DND-41 (cell line): ENCODE data around the gene CDCA7L.

Source experiments
- ATAC-seq: fragments of 200-7000 bp; cut with Tn5 transposase; 3 replicates; pipeline ENCODE4 v1.9.1; 2021; ENCODE audit warnings: low read depth; ENCODE audit not compliant: insufficient read depth
- DNase-seq: peaks from one replicate; pipeline ENCODE4 v3.0.0-alpha.2; 2020
- H2AFZ ChIP-seq: 2 replicates; pipeline ENCODE4 v1.6.0; 2012; ENCODE audit warnings: low read depth, low read length
- H3K27ac ChIP-seq: 2 replicates; pipeline ENCODE4 v1.5.1; 2012; ENCODE audit warnings: low read length, inconsistent platforms
- H3K27me3 ChIP-seq: fragments of 200-600 bp; sonication (generic); 2 replicates; pipeline ENCODE4 v1.6.0; 2012; ENCODE audit warnings: low read length, mild to moderate bottlenecking, inconsistent platforms; ENCODE audit not compliant: insufficient read depth, poor library complexity
- H3K36me3 ChIP-seq: 2 replicates; pipeline ENCODE4 v1.5.1; 2012; ENCODE audit warnings: low read length, inconsistent platforms; ENCODE audit not compliant: insufficient read depth
- H3K4me1 ChIP-seq: 2 replicates; pipeline ENCODE4 v1.5.1; 2012; ENCODE audit warnings: mild to moderate bottlenecking, low read length; ENCODE audit not compliant: insufficient read depth
- H3K4me2 ChIP-seq: 2 replicates; pipeline ENCODE4 v1.6.0; 2012; ENCODE audit warnings: mild to moderate bottlenecking, moderate library complexity, low read length, inconsistent platforms; ENCODE audit not compliant: insufficient read depth
- H3K4me3 ChIP-seq, 2 experiments: fragments of 200-600 bp in 1 of 2; shearing (Covaris generic) in 1 of 2; 2 replicates each; pipeline ENCODE4 v1.5.1; 2012 to 2016; ENCODE audit warnings: inconsistent platforms in 2 of 2, low read length in 2 of 2, mild to moderate bottlenecking in 2 of 2, low read depth in 1 of 2, moderate library complexity in 1 of 2
- H3K79me2 ChIP-seq: 2 replicates; pipeline ENCODE4 v1.6.0; 2012; ENCODE audit warnings: low read length, inconsistent platforms; ENCODE audit not compliant: insufficient read depth
- H3K9ac ChIP-seq: 2 replicates; pipeline ENCODE4 v1.6.0; 2012; ENCODE audit warnings: low read depth, mild to moderate bottlenecking, inconsistent platforms, low read length, moderate library complexity
- H3K9me3 ChIP-seq: 2 replicates; pipeline ENCODE4 v1.5.1; 2012; ENCODE audit warnings: low read length, moderate library complexity, mild to moderate bottlenecking, inconsistent platforms; ENCODE audit not compliant: insufficient read depth, severe bottlenecking
- H4K20me1 ChIP-seq: 2 replicates; pipeline ENCODE4 v1.6.0; 2012; ENCODE audit warnings: low read length; ENCODE audit not compliant: insufficient read depth
- CTCF ChIP-seq: IDR thresholded peaks from 2 replicates; pipeline ENCODE4 v1.5.1; 2012; ENCODE audit warnings: borderline replicate concordance, low read length, moderate library complexity, mild to moderate bottlenecking; ENCODE audit not compliant: poor library complexity, severe bottlenecking; ENCODE audit errors: extremely low read depth
- EZH2 ChIP-seq: IDR thresholded peaks from 3 replicates; pipeline ENCODE4 v1.6.1; 2012; ENCODE audit warnings: borderline replicate concordance, low read depth, mild to moderate bottlenecking, moderate library complexity, low read length, inconsistent platforms; ENCODE audit not compliant: severe bottlenecking

The CDCA7L gene

GRCh38 chr7:21972397-21972784, 26.7 kb upstream of the CDCA7L start:
- H3K9ac ChIP-seq: no peak overlapping the region
- no peak for DNase-seq
- no peak overlapping the region for H2AFZ ChIP-seq
- no peak for TF ChIP-seq CTCF
- TF ChIP-seq EZH2: no peak
- no peaks in the 10 kb centered on the region for H3K9me3 ChIP-seq
- no peaks in the 10 kb centered on the region for H4K20me1 ChIP-seq
- no peaks in the 10 kb centered on the region for H3K4me1 ChIP-seq
- H3K27me3 ChIP-seq: peaks cover 15% of the 10 kb centered on the region
- H3K4me2 ChIP-seq: no peak overlapping the region
- H3K79me2 ChIP-seq: no peaks in the 10 kb centered on the region
- peak; percentile 56; the same call in 1 of the 3 replicates for ATAC-seq
- no peaks in the 10 kb centered on the region for H3K36me3 ChIP-seq
- no peak overlapping the region for H3K4me3 ChIP-seq
- no peak overlapping the region for H3K27ac ChIP-seq

- TF ChIP-seq CTCF (no peak), EZH2 (no peak)
- Histone ChIP-seq H3K9ac (no peak overlapping the region), H3K9me3 (no peaks in the 10 kb centered on the region), H3K4me3 (no peak overlapping the region), H3K27me3 (peaks cover 16% of the 10 kb centered on the region), H3K4me2 (no peak overlapping the region), H3K4me1 (no peaks in the 10 kb centered on the region), H3K79me2 (no peaks in the 10 kb centered on the region), H3K36me3 (no peaks in the 10 kb centered on the region), H3K27ac (no peak overlapping the region), H4K20me1 (no peaks in the 10 kb centered on the region), H2AFZ (no peak overlapping the region)
- no peak for DNase-seq
- no peak for ATAC-seq
Observed at GRCh38 chr7:21971780-21972396, 26.2 kb upstream of the CDCA7L start.

GRCh38 chr7:21969822-21970221, 24.1 kb upstream of the CDCA7L start:
- Histone ChIP-seq H3K4me1 (no peaks in the 10 kb centered on the region), H4K20me1 (no peaks in the 10 kb centered on the region), H2AFZ (no peak overlapping the region), H3K79me2 (no peaks in the 10 kb centered on the region), H3K4me3 (no peak overlapping the region), H3K36me3 (no peaks in the 10 kb centered on the region), H3K9me3 (no peaks in the 10 kb centered on the region), H3K4me2 (no peak overlapping the region), H3K9ac (no peak overlapping the region), H3K27ac (no peak overlapping the region), H3K27me3 (peaks cover 14% of the 10 kb centered on the region)
- DNase-seq: no peak
- no peak for ATAC-seq
- no peak for TF ChIP-seq CTCF
- no peak for TF ChIP-seq EZH2

GRCh38 chr7:21967598-21968003, 21.9 kb upstream of the CDCA7L start:
- H3K9me3 ChIP-seq: no peaks in the 10 kb centered on the region
- H3K4me3 ChIP-seq: no peak overlapping the region
- H3K27me3 ChIP-seq: peaks cover 20% of the 10 kb centered on the region
- H3K9ac ChIP-seq: no peak overlapping the region
- H3K36me3 ChIP-seq: no peaks in the 10 kb centered on the region
- TF ChIP-seq CTCF (no peak), EZH2 (peak; percentile 59)
- DNase-seq: peak; percentile 53
- no peaks in the 10 kb centered on the region for H3K79me2 ChIP-seq
- no peaks in the 10 kb centered on the region for H3K4me1 ChIP-seq
- H4K20me1 ChIP-seq: no peaks in the 10 kb centered on the region
- H3K27ac ChIP-seq: no peak overlapping the region
- H2AFZ ChIP-seq: no peak overlapping the region
- ATAC-seq: peak; percentile 85
- no peak overlapping the region for H3K4me2 ChIP-seq
